ENCODE measurements around the gene PLAAT2.

Gene PLAAT2

DNA sequence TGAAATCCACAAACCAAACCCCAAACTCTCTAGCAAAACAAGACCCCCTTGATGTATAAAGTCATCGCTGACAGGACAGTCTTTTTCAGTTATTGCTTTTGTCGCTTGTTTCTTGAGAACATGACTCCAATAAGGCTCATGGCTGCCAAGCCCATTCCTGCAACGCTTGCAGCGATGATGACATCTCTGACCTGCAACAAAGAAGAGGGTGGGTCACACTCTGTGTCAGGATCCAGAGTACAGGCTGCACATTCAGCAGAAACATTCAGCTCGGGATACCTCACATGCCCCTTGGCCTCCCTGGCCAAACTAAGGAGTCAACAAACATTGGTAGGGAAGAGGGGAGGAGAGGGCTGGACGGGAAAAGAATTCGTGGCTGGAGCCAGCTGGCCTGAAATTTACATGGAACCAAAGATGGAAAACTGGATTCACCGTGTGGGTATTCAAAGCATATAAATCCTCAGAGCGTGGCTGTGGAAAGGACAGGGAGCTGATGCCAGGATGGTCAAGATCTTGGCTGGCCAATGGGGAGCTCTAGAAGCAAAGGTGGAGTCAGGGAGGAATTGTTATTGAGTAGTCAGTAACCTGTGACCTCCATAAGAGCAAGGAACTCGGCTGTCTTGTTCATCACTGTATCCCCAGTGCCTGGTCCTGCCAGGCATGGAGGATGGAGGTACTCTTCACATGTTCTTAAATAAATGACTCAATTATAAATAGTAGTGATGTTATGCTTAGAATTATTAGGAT, 11.8 kb upstream of the PLAAT2 start:
- CTCF ChIA-PET: no interaction called here

DNA sequence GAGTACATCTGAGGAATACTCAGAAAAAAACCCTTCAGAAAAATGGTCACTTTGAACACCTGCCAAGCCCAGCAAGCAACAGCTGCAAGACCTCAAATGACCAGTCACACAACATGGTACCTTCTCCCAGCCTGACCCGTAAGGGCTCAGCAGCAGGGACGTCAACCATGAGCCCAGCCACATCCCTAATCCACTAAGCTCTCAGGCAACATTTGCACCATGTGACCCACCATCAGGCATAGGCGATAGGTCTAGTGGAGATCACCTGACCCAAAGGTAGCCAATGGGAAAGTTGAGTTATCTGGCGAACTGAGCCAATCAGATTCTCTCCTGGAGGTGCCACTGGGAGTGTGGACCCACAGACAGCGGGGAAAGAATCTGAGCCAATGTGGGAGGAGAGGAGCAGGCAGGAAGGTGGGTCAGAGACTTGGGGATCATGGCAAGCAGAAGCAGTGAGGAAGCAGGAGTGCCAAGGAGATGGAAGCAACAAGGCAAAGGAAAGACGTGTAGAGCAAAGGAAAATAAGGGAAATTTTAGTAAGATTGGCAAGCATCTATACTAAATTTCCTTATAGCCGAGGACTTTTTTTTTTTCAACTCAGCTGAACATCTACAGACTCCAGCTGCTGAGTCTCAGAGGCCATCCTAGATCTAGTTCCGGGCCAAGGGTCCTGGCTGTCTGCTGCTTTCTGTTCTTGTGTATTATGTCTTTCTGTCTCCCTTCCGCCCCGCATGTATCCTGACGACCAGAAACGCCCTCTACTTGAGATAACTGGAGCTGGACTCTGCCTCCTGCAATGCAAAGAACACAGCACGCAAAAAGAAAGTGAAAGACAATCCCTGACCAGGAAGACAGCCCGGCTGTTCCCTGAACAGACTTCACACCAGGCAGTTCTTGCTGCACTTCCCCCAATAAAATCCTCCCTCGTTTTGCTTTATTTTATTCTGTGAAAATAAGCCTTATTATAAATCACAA, 11.0 kb upstream of the PLAAT2 start:
- POLR2A ChIA-PET (ENCODE audit: low non-redundant PET): no interaction called here
- H3K27ac ChIP-seq: peak overlapping the region; percentile 66
- TF ChIP-seq, protein P1, sequence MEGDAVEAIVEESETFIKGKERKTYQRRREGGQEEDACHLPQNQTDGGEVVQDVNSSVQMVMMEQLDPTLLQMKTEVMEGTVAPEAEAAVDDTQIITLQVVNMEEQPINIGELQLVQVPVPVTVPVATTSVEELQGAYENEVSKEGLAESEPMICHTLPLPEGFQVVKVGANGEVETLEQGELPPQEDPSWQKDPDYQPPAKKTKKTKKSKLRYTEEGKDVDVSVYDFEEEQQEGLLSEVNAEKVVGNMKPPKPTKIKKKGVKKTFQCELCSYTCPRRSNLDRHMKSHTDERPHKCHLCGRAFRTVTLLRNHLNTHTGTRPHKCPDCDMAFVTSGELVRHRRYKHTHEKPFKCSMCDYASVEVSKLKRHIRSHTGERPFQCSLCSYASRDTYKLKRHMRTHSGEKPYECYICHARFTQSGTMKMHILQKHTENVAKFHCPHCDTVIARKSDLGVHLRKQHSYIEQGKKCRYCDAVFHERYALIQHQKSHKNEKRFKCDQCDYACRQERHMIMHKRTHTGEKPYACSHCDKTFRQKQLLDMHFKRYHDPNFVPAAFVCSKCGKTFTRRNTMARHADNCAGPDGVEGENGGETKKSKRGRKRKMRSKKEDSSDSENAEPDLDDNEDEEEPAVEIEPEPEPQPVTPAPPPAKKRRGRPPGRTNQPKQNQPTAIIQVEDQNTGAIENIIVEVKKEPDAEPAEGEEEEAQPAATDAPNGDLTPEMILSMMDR (conservative IDR thresholded peaks at IDR 0.05; ENCODE audit: low read depth): no peak
- CTCF ChIA-PET: no interaction called here
- DNase-seq (ENCODE audit: low spot score): peak; percentile 20

More for the DNA sequence above, 11.8 kb upstream of the PLAAT2 start:
- POLR2A ChIA-PET (ENCODE audit: low non-redundant PET): no interaction called here
- TF ChIP-seq, protein P1 (conservative IDR thresholded peaks at IDR 0.05; ENCODE audit: low read depth): no peak
- H3K27ac ChIP-seq: peak overlapping the region; percentile 66
- DNase-seq (ENCODE audit: low spot score): no peak

DNA sequence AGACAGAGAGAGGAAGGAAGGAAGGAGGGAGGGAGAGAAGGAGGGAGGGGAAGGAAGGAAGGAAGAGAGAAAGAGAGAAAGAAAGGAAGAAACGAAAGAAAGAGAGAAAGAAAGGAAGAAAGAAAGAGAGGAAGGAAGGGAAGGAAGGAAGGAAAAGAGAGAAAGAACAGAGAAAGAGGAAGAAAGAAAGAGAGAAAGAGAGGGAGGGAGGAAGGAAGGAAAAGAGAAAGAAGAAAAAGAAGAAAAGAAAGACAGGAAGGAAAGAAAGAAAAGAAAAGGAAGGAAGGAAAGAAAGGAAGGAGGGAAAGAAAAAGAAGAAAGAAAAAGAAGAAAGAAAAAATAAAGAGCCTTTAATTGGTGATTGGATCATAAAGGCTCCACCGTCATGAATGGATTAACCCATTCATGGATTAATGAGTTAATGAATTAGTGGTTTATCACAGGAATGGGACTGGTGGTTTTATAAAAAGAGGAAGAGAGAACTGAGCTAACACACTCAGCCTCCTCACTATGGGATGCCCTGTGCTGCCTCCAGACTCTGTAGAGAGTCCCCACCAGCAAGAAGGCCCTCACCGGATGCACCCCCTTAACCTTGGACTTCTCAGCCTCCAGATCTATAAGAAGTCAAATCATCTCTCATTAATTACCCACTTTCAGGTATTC, 9.0 kb upstream of the PLAAT2 start:
- POLR2A ChIA-PET (ENCODE audit: low non-redundant PET): no interaction called here
- DNase-seq (ENCODE audit: low spot score): no peak
- TF ChIP-seq, protein P1 (conservative IDR thresholded peaks at IDR 0.05; ENCODE audit: low read depth): no peak
- no peak overlapping the region for H3K27ac ChIP-seq
- CTCF ChIA-PET: no interaction called here

DNA sequence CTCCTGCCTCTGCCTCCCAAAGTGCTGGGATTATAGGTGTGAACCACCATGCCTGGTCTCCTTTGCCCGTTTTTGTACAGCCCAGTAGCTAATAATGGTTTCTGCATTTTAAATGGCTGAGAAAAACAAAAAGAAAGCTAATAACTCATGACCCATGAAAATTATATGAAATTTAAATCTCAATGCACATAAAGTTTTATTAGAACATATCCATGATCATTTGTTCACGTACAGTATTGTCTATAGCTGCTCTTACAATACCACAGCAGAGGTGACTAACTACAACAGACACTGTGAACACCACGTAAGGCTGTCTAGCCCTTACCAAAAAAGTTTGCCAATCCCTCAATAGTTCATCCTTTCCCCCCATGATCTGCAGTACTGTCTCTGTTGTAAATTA, 6.4 kb upstream of the PLAAT2 start:
- CTCF ChIA-PET: no interaction called here
- DNase-seq (ENCODE audit: low spot score): no peak
- POLR2A ChIA-PET (ENCODE audit: low non-redundant PET): no interaction called here
- TF ChIP-seq, protein P1 (conservative IDR thresholded peaks at IDR 0.05; ENCODE audit: low read depth): no peak
- H3K27ac ChIP-seq: no peak overlapping the region

DNA sequence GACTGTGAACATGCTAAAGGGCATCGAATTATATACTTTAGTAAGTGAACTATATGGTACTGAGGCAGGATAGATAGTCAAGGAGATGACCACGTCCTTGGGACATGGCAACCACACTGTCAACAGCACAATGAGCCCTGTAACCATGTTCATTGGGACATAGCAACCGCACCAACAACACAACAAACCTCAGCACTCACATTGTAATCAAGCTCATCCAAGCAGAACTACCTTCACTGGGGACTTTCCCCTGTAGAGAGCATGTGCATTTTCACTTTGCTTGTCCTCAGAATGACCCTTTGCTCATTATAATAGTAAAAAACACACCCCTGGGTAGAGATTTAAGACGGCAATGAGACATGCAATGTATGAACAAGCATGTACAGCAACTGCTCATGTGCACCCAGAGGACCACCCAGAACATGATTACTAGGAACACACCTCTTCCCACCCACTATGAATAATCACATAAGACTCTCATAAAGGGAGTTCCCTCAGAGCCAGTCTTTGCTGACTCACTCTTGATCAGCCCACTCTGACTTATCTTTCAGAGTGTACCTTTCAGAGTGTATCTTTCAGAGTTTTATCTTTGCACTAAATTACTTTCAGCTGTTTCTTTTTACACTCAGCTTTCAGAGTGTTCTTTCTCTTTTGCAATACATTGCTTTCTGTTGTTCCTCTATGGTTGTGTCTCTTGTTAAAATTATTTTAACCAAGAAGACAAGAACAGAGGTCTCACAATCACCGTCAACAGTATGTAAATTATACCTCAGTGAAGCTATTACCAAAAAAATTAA, 4.1 kb upstream of the PLAAT2 start:
- CTCF ChIA-PET: interaction anchor here (0.6 to 0.8 kb wide), 2 partner anchors 21 to 789 kb away, joined by 3 read pairs; no protein-coding TSS in a partner anchor
- POLR2A ChIA-PET (ENCODE audit: low non-redundant PET): no interaction called here
- TF ChIP-seq, protein P1 (conservative IDR thresholded peaks at IDR 0.05; ENCODE audit: low read depth): no peak
- peak overlapping the region; percentile 21; the same call in 1 of the 2 replicates for H3K27ac ChIP-seq
- peak; percentile 83 for DNase-seq (ENCODE audit: low spot score)

All from RWPE1 (cell line).